Choroid plexus epithelial cell (primary cell): ENCODE measurements around the gene RPH3AL.

Experiments
- DNase-seq: peaks from one replicate; pipeline ENCODE4 v3.0.0-alpha.2; 2010; ENCODE audit warnings: low read depth
- H3K4me3 ChIP-seq: 2 replicates; pipeline ENCODE4 v1.5.1; 2011; ENCODE audit warnings: low read depth, mild to moderate bottlenecking, control low read depth, low read length, moderate library complexity
- CTCF ChIP-seq: conservative IDR thresholded peaks from 2 replicates; pipeline ENCODE4 v1.5.1; 2011; ENCODE audit warnings: low read depth, mild to moderate bottlenecking, control low read depth, inconsistent platforms, low read length, moderate library complexity

The RPH3AL gene

GRCh38 chr17:313231-313630 is 39.4 kb downstream of the RPH3AL start:
- no peak for TF ChIP-seq CTCF
- no peak overlapping the region for H3K4me3 ChIP-seq
- no peak for DNase-seq

- no peak overlapping the region for H3K4me3 ChIP-seq
- no peak for DNase-seq
- no peak for TF ChIP-seq CTCF
These were observed 40.0 kb downstream of the RPH3AL start for GRCh38 chr17:312476-313148.

GRCh38 chr17:311119-311782 is 41.4 kb downstream of the RPH3AL start:
- TF ChIP-seq CTCF, result no peak

GRCh38 chr17:310111-311010 is 42.2 kb downstream of the RPH3AL start:
- no peak overlapping the region for H3K4me3 ChIP-seq
- no peak for TF ChIP-seq CTCF
- no peak for DNase-seq

More at GRCh38 chr17:311119-311782, 41.4 kb downstream of the RPH3AL start:
- DNase-seq, result no peak
- no peak overlapping the region for H3K4me3 ChIP-seq

GRCh38 chr17:309361-309888 is 43.2 kb downstream of the RPH3AL start:
- peak; percentile 53 for TF ChIP-seq CTCF
- peak; percentile 20 for DNase-seq

GRCh38 chr17:307741-308507 is 44.7 kb downstream of the RPH3AL start:
- no peak overlapping the region for H3K4me3 ChIP-seq
- no peak for TF ChIP-seq CTCF
- DNase-seq, result no peak

More at GRCh38 chr17:309361-309888, 43.2 kb downstream of the RPH3AL start:
- H3K4me3 ChIP-seq, result no peak overlapping the region
